Measurements from ENCODE around the gene ABHD11. TPM values are rescaled to one million over a fixed set of nuclear protein-coding genes. Genes with fewer than 3 reads are reported as not detected.
A peak's percentile ranks its signal among the peaks of the same experiment; 100 is the strongest.

ABHD11 gene
- total and polyA plus RNA-seq, 2 of the 4 experiments (the other 2 are of a cell fraction) = 13.4 to 19.9 TPM

DNA sequence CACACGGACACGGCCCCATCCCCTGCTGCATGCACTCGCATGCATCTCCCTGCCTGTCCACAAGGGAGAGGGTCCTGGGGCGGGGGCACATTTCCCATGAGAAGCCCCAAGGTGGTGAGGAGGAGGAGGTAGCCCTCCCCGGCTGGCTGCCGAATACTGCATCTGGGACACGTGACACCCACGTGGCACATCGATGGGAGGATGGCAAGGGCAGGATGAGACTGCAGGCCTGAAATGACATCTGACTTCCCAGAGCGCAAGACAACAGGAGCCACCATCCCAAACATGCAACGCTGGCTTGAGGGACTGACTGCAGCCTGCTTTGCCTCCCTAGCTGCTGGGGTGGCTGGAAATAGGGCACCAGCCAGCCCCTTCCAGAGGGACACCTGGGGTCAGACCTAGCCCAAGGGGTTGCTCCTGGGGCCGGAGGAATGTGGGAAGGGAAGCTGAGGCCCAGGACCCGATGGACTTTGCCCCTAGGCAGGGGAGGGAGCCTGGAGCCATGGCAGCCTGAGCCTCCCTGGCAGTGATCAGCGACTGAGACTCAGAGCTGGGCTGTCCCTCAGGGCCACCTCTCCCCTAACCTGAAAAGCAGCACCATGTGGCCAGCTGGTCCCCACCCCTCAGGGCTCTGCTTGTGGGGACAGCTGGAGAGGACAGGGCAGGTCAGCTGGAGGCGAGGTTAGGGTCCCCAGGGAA, 39.1 kb downstream of the ABHD11 start:
- BruUV-seq (replicated peaks) = no TSS peak
- Histone ChIP-seq H3K27ac (ENCODE audit: insufficient read depth, low read length) (no peak overlapping the region), H4K5ac (ENCODE audit: low read depth, low read length) (no peak overlapping the region), H2AK9ac (replicated peaks; ENCODE audit: low read depth, low read length, poor library complexity) (peak overlapping the region; percentile 55), H3K9me1 (ENCODE audit: insufficient read depth, low read length) (0 out of 2 replicates have a peak, but pooled peaks cover 4% of the 10 kb centered on the region), H3K4ac (ENCODE audit: low read depth, low read length) (no peak overlapping the region), H3K27me3 (ENCODE audit: control insufficient read depth, insufficient read depth, low read length) (no peaks in the 10 kb centered on the region), H2BK20ac (ENCODE audit: low read depth, low read length) (no peak overlapping the region), H3K4me2 (ENCODE audit: low read depth, low read length) (no peak overlapping the region), H2AFZ (replicated peaks; ENCODE audit: low read length, poor library complexity) (no peak overlapping the region), H4K8ac (ENCODE audit: low read depth in 2 of 2, low read length in 2 of 2) (no peak overlapping the region), H3K9ac (ENCODE audit: low read depth, low read length) (no peak overlapping the region), H3K9me3 (ENCODE audit: control insufficient read depth, insufficient read depth, low read length) (no peaks in the 10 kb centered on the region), H3K18ac (ENCODE audit: low read depth, low read length) (no peak overlapping the region), H4K91ac (ENCODE audit: insufficient read depth, low read depth, low read length) (no peak overlapping the region), H3K23ac (ENCODE audit: low read depth, low read length) (no peak overlapping the region), H4K20me1 (ENCODE audit: insufficient read depth, low read length) (peaks cover 22% of the 10 kb centered on the region), H3K36me3 (ENCODE audit: control insufficient read depth, insufficient read depth, low read length) (peaks cover 69% of the 10 kb centered on the region), H3K14ac (replicated peaks; ENCODE audit: low read depth, low read length) (no peak overlapping the region), H2BK120ac (ENCODE audit: low read depth, low read length) (no peak overlapping the region), H3K79me1 (ENCODE audit: low read depth in 1 of 2, low read length in 2 of 2) (peaks cover 0 to 8% of the 10 kb centered on the region in 2 experiments; a peak in 2 of 4 replicates), H2AK5ac (ENCODE audit: low read depth, low read length) (no peak overlapping the region), H3K4me1 (ENCODE audit: control insufficient read depth, insufficient read depth, low read length) (peaks cover 2% of the 10 kb centered on the region; the same call in 1 of the 2 replicates), H3K4me3 (ENCODE audit: insufficient read depth, low read depth, low read length) (no peak overlapping the region), H3K56ac (ENCODE audit: extremely low read depth, insufficient read depth, low read length) (no peak overlapping the region), H2BK15ac (ENCODE audit: low read depth, low read length) (no peak overlapping the region), H2BK5ac (ENCODE audit: low read depth, low read length, poor library complexity, severe bottlenecking) (no peak overlapping the region)
- ChIA-PET POLR2A (ENCODE audit: unreplicated experiment) (no interaction called here), CTCF (no interaction called here)
- WGBS, 2 experiments (ENCODE audit: extremely low coverage in 2 of 2, insufficient read length in 1 of 2) = 83% methylated on average over 3 of the region's 15 CpGs; no CpG with 5 or more reads in 1 of the 2 experiments
- intact Hi-C loops (cut with micrococcal nuclease) = no loop called here
- TF ChIP-seq RAD21 (IDR thresholded peaks at IDR 0.05; ENCODE audit: low read length) = no peak
- no peak for TF ChIP-seq CEBPB (IDR thresholded peaks at IDR 0.05; ENCODE audit: low read depth, low read length)
- TF ChIP-seq MAFK (IDR thresholded peaks at IDR 0.05; ENCODE audit: low read depth, low read length) = no peak
- TF ChIP-seq CHD1 (IDR thresholded peaks at IDR 0.05; ENCODE audit: low read depth, low read length) = no peak
- TF ChIP-seq NFE2L2 (IDR thresholded peaks at IDR 0.05; ENCODE audit: low read depth, low read length) = no peak
- no peak for TF ChIP-seq RCOR1 (IDR thresholded peaks at IDR 0.05; ENCODE audit: insufficient replicate concordance, low read length)
- no peak for TF ChIP-seq SMC3 (IDR thresholded peaks at IDR 0.05; ENCODE audit: low read depth, low read length)
- TF ChIP-seq BHLHE40 (IDR thresholded peaks at IDR 0.05; ENCODE audit: low read depth, low read length) = no peak
- no peak for TF ChIP-seq POLR2A (IDR thresholded peaks at IDR 0.05; ENCODE audit: low read depth, low read length)
- TF ChIP-seq FOS (IDR thresholded peaks at IDR 0.05; ENCODE audit: low read depth, low read length) = no peak
- in situ Hi-C loops (cut with MboI; ENCODE audit: low sequenced_read_pairs) = no loop called here
- no peak for ATAC-seq (ENCODE audit: low read depth)
- no peak for DNase-seq
- dilution Hi-C loops (cut with HindIII; ENCODE audit: low sequenced_read_pairs, unreplicated experiment) = no loop called here

Data from IMR-90 (cell line).